Stimulated activated CD8-positive, alpha-beta memory T cell treated with anti-CD3 and anti-CD28 coated beads, Interleukin-4, amount 100 ng/mL, for 48 hours (primary cell): ENCODE data around the gene IGF2BP1.
"Not testable (repeated sequence)": the region's sequence is repeated elsewhere in the genome, so short reads cannot be mapped to it uniquely, and the experiment has no call there.

Experiments
- DNase-seq: peaks from one replicate; pipeline ENCODE4 v3.0.0-alpha.2; 2020

The IGF2BP1 gene

DNA sequence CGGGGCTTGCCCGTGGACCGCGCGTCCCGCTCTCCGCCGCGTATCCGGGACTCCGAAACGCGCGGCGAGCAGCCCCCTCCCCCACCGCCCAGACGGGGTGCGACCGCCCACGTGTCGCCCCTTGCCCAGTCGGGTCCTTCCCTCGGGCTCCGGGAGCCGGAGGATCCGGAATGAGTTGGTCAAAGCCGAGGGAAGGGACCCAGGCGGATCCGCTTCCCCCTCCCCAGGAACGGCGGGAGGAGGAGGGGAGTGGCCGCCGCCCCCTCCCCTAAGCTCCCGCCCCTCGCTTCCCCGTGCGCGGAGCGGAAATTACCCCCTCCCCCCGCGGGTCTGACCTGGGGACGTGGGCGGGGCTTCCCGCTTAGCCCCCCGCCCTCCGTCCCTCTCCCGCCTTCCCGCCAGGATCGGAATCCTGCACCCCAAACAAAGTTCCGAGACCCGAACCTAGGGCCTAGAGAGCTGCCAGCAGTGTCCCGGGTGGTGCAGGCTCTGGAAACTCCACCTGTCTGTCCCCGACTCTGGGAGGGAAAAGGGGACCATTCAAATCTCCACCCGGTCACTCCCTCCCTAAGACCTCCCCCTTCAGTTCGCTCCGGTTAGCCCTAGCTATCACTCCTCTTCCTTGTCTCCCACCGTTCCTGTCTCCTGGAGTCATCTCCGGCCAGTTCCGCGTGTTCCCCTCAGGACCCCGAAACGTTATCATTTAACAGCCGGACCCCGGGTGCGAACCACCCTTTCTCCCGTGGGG, 1.0 kb upstream of the IGF2BP1 start:
- peak; percentile 31 for DNase-seq

DNA sequence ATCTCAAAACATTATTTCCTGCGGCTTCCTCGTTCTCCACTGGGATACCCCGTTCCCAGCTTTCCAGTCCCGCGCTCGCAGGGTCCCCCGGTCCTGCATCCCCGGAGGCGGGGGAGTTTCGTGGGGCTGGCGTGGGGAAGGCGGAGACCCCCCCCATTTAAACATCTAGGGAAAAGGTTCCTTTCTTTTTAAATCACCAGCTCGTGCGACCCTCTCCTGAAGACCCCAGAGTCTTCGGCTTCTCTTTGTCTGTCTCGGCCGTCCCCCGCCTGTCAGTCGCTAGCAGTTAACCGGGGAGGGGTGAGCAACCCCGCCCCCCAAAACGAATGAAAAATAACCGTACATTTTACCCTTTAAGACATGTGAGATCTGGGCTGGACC, 473 bp upstream of the IGF2BP1 start:
- DNase-seq, result no peak

DNA sequence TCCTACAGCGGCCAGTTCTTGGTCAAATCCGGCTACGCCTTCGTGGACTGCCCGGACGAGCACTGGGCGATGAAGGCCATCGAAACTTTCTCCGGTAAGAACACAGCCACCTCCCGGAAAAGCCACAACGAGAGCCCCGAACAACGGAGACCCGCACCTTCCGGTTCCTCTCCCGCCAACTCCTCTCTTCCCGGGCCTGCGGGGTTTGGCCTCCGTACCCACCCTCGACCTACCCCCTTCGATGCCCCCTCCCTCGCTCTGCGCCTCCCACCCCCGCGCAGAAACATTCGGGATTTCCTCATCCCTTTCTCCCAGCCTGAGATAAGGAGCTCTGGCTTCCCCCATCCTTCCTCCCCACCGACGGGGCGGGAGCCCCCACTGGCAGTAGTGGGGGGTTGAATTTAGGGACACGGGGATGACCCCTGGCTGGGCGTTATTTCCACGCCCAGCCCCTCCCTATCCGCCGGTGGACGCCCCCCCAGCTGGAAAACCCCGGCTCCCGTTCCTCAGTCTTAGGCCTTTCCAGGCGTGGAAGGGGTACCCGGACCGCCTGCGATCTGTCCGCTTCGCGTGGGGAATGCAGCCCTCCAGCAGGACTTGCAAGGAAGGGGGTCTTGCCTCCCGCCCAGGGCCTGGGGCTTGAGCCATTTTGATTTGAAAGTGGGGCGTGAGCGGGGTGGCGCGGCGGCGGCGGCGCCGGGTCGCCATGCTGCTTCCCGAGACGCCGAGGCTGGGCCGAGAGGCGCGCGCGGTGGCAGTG, 822 bp downstream of the IGF2BP1 start:
- no peak for DNase-seq

DNA sequence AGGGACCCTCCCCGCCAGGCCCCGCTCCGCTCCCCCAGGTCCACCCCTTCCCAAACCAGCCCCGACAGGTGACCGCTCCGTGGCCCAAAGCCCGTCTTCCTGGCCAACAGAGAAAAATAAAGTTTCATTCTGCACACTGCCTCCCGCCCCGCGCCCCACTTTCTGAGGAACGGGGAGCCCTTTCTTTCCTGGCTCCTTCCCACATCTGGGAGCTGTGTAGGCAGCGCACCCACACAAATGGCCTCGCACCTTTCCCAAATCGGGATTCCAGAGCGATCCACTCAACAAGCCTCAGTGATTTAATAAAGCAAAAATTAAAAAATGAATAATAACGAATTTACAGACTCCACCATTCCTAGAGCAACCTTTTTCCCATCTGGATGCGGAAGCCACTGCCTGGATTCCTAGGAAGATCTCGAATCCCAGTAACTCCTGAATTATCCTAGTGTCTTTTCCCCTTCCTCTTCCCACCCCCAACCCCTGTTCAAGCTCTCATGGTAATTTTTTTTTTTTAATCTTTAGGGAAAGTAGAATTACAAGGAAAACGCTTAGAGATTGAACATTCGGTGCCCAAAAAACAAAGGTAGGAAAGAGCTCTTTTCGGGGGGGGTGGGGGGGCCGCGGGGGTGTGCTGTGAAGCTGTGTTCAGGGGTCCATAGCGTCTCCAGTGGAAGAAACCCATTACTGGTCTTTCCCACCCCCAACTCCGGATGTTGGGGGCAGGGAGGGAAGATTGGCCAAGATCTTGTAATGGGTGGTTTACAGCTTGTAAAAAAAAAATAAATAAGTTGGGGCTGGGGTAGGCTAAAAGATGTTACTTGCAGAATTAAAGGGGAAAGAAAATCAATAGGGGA, 1.6 kb downstream of the IGF2BP1 start:
- no peak for DNase-seq

DNA sequence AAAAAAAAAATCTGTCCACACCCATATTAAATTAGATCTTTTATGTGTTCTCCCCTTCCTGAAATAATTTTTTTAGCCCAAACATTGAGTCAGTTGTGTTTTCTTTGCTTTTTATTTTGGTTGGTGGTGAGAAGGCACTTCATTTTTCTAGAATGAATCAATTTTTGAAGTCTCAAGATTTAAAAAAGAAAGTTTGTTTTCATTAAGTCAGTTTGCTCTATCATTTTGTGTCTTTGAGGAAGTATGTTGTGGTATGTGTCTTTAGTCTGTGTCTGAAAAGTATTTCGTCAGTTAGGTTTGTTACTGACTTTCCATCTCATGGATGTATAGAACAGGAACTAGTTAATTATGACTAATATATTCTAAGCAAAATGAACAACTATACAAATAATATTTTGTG, 3.8 kb downstream of the IGF2BP1 start:
- DNase-seq, result no peak

DNA sequence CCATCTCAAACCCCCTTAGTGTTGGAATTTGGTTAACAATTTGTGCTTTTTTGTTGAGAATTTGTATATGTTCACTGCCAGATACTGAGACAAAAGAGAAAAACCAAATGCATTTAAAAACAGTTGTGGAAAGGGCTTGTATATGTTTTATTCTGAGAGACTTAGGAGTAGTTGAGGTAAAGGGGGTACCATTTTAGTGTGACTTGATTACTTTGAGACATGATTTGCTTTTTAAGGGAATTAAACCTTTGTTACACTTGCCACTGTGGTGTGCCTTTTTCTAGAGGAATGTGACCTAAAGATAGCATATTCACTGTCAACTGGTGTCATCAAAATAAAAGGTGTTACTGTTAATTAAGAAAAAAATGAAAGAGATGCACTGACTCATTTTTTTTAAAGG, 4.5 kb downstream of the IGF2BP1 start:
- no peak for DNase-seq

DNA sequence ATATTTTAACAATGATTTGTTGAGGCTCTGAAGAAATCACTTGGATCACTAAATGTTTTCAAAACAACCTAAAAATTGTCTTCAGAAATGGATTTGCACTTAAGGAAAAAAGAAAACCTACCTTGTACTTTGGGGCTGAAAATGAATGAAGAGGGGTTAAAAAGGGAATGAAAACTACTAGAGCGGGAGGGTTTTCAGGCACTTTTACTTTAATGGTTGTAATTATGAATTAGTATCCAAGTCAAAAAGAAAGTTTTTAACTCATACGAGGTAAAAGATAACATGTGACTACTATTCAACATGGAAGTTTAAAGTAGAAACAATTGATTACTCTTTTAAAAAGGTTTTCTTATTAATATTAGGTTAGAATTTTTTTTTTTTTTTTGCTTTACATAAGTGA, 5.1 kb downstream of the IGF2BP1 start:
- no peak for DNase-seq

DNA sequence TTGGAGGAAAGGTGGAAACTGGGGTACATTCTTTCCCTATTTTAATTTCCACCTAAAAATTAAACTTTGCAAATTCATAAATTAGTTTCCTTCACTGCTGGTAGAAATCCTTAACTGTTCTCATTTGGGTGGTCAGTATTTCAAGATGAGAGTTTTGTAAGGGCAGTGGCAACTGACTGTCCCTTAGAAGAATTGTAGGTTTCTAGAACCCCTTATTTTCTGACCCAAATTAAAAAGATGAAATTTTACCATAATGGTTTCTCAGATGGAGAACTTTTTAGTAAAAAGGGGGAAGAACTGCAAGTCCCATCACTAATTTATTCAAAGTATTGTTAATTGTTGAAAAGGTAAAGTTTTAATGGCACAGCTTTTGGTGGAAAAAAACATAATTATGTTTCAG, 5.6 kb downstream of the IGF2BP1 start:
- DNase-seq, result no peak

DNA sequence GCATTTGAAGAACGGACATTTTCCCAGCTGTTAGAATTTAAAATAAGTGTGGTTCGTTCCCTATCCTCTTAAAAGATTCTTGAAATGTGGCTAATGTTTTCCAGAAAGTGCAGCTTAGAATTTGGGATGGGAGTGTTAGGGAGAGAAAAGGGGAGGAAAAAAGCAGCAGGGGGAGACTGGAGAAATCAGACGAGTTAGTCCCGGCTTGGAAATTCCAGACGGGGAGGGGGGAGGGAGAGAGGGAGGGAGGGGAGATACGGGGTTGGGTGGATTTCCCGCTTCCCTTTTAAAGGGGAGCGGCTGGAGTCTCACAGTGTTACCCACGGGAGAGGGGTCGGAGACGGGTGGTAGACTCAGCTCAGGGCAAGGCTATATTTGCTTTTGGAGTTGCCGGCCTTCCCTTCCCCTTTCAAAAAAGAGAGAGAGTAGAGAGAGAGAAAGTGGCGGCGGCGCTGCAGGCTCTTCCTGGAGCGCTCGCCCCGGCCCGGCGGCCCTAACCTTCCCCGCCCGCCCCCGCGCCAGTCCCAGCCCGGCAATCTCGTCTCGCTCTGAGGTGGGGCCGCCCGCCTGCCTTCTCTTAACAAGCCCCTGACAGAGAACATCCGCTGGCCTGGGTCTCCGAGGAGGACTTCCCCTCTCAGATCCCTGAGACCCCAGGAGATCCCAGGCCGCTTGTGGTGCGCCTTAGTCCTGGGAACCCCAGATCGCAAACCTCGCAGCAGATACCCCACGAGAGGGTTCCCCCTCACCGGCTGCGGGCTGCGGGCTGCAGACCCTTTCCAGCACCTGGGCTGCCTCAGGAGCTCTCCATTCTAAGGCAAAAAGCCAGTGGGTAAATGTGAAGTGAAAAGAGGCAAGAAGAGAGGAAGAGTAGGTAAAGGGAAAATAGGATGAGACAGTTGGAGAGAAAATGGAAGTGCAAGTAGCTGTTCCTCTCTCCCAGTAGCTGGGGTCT, 6.6 kb downstream of the IGF2BP1 start:
- DNase-seq, result no peak

DNA sequence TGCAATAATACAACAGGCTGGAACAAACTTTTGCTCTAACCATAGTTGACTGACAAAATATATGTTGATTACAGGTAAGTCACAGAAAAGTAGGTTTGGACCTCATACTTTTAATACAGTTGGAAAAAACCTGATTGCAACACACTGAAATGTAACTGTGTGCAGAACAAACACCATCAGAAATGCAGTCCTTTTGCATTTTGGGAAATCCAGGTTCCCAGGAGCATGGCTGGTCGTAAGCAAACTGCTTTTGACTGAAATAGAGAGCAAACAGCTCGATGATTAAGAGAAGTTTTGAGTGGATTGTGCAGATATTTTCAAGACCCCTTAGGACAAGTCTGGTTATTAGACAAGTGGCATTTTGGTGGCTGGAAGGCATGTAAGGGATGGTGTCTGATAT, 8.0 kb downstream of the IGF2BP1 start:
- no peak for DNase-seq

DNA sequence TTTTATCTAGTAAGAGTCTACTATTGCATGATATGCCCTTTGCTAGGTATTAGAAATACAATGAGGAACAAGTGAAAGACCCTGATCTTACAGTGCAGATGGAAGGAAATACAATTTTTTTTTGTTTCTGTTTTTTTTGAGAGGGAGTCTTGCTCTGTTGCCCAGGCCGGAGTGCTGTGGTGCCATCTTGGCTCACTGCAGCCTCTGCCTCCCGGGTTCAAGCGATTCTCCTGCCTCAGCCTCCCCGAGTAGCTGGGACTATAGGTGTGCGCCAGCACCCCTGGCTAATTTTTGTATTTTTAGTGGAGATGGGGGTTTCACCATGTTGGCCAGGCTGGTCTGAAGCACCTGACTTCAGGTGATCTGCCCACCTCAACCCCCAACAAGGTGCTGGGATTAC, 11.7 kb downstream of the IGF2BP1 start:
- DNase-seq, result not testable (repeated sequence)

DNA sequence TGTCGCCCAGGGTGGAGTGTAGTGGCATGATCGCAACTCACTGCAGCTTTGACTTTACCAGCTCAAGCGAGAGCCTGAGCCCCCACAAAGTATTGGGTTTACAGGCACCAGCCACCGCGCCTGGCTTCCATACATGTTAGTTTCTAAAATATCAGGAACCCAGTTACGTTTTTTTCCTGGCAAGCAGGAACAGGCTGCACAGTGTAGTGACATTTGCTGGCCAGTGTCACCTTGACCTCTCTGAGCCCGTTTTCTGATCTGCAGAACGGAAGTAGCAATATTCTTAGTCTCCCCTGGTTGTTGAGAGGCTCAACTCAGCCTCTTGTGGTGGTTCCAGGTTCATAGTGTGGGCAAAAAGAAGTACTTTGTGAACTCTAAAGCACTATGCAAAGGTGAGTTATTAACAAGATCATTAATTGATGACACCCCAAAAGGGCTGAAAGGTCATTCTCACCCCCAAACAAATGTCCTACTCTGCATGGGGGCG, 15.6 kb downstream of the IGF2BP1 start:
- DNase-seq, result no peak

DNA sequence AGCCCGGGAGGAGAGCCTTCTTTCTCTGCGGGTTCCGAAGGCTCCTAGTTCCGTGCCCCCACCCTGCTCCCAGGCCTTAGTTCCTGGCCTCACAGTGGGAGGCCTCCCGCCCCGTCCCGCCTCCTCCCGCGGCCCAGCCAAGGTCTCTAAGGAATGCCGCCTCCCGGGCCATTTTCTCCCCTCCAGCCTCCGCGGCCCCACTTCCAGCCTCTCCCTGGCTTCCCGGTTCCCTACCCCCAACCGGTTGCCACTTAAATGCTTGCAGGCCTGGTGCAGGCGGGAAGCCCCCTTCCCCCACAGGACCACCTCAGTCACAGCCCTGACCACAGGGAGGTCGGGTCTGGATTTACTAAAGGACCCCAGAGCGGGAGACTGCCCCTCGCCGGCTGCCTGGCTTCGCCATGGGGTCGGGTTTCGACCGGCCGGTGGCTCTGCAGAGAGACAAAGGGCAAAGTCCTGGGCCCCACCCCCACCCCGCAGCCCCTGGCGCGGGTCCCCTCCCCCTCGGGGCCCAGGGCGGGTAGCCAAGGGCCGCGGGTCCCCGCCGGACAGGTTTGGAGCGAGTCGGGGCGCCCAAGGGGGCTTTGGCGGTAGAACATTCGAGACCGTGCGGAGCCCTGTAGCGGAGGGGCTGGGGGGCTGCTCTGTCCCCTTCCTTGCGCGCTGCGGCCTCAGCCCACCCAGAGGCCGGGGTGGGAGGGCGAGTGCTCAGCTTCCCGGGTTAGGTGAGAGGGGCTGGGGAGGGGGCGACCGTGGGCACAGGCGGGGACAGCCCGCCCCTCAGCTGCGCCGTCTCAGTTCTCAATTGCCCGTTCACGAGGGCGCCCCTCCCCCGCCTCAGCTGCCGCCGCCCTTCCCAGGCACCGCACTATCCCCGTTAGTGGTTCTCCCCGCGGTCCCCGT, 16.4 kb downstream of the IGF2BP1 start:
- DNase-seq, result no peak

DNA sequence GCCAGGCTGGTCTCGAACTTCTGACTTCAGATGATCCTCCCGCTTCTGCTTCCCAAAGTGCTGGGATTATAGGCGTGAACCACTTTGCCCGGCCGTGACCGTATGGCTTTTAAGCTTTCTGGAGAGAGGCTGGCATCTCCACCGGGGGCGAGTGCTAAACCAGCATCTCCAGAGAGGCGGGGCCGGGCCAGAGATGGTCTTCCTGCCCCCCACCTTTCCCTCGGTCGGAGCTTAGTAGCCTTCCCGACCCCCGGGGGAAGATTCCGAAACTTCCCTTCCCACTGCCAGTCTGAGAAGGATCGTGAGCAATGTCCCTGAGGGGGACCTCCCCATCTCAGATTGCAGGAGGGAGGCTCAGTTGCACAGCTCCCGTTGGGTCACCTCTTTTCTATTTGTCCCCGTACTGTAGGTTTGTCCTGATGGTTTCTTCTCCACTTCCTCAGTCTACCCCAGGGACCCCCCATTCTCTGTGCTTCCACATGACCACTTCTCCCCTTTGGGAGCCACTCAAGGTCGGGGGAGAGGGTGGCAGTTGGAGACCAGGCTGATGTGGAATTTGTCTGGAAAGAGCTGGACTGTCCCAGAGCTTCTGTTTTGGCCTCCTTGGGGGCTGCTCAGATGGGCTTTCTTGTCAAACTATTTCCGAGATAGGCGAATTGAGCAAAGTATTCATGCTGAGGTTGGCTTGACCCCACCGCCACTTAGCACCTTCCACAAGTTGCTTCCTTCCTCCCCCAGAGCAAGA, 18.2 kb downstream of the IGF2BP1 start:
- no peak for DNase-seq

DNA sequence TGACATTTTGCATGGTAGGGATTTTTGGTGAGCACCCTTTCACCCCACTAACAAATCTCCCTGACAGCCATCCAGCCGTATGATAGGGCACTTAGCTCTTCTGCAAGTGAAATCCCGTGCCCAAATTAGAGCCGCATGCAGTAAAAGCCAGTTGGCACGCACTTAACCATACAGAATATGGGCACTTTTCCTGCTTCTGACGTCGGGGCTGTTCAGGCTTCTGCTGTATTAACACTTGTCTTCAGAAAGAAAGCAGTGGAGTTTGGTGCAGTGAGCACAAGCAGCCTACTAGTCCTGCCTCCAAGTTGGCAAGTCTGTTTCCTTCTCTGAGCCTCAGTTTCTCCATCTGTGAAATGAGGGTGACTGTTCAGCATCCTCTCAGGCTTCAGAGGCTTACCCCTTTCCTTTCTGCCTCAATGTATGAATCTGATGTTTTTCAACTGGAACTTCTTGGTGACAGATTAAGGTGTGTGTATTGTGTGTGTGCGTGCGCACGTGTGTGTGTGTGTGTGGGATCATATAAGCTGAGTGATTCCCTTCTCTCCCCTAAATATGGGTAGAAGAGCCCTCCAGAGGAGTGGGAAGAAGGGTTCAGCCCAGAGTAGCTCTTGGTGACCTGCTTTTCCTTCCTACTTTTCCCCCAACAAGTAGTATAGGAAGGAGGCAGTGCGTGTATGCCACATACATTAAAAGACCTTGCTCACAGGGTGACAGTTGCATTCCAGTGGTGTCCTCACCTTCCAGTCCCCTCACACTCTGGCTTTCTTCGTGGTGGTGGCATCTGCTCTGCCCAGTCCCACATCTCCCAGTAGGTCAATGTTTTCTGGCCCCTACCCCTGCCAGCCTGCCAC, 19.0 kb downstream of the IGF2BP1 start:
- no peak for DNase-seq

DNA sequence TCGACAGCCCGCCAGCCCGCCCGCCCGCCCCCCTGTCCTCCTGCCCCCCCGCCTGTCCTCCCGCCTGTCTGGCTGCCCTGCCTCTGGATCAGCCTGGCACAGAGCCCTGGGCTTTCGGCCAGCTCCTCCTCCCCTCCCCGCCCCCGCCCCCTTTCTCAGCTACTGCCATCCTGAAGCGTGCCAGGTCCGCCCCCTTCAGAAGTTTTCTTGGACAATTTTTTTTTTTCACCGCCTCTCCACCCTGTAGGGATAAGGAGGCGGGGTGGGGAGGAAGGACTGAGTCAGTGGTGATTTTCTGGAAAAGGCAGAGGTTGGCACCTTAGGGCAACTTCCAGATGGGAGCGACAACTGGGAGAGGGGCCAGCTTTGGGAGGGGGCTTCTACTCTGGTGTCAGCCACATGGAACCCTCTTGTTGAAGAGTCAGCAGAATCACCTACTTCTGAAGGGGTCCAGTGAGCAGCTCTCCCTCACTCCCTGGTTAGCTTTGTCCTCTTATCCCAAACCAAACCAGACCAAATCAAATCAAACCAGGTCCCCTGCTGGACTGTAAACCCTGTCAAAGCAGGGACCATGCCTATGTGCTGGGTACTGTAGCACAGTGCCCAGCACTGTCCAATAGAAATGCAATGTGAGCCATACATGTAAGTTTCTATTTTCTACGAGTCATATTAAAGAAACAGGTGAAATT, 19.7 kb downstream of the IGF2BP1 start:
- no peak for DNase-seq

DNA sequence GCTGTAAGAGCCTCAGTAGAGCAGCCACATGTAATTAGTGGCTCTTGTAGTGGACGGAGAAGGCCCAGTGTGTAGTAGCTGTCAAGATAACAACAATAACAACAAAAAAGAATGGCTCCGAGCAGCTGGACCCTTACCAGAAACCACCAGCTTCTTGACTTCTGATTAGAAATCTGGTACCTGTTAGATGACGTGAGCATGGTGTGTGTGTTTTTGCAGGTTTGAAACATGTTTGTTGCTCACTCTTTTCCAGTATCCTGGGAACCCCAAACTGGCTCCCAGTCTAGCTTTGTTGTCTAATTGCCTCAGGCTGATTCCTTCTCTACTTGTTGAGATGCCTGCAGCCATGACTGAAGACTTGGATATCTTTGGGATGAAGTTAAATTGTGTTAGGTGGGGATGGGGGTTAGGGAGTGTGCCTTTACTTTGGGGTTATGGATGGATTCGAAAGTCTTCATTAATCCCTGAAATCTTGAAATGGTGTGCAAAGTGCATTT, 21.0 kb downstream of the IGF2BP1 start:
- no peak for DNase-seq

DNA sequence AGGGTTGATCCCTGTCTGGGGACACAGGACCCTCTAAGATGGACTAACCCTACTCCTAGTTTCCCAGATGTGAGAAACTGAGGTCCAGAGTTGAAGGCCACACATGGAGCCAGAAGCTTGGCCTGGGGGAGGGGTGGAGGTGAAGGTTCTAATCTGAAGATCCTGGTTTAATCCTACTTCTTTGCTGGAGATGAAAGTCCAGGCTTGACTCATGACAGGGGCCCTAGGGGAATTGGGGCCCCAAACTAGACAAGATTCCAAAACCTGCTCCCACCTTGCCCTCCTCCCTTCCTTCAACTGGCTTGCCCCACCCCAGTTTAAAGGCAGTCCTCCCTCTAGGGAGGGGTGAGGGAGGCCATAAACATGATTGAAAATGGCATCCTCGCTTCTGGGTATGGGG, 21.6 kb downstream of the IGF2BP1 start:
- DNase-seq, result no peak

DNA sequence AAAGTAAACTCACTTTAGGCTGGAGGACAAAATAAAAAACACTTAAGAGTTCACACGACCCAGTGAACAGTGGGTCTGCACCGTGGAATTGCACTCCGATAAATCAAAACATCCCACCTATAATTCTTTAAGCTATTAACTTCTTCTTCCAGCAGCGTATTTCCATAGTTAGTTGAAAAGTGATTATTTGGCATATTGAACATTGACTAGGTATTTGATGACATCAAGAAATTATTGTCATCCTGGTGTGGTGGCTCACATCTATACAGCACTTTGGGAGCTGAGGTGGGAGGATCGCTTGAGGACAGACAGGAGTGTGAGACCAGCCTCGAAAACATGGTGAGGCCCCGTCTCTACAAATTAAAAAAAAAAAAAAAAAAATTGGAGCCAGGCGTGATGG, 23.4 kb downstream of the IGF2BP1 start:
- DNase-seq, result no peak
